ENCODE measurements around the gene ST6GALNAC3. TPM values are rescaled to one million over a fixed set of nuclear protein-coding genes. Genes with fewer than 3 reads are reported as not detected.

The ST6GALNAC3 gene
- total RNA-seq, 6 experiments from 2014 or later = 1.00 to 1.7 (median 1.2) TPM

DNA sequence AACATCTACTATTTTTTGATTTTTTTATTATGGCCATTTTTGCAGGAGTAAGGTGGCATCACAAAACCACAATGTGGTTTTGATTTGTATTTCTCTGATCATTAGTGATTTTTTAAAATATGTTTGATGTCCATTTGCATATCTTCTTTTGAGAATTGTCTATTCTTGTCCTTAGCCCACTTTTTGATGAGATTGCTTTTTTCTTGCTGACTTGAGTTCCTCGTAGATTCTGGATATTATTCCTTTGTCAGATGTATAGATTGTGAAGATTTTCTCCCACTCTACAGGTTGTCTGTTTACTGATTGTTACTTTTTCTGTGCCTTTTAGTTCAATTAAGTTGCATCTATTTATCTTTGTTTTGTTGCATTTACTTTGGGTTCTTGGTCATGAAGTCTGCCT is 375.7 kb downstream of the ST6GALNAC3 start:
- DNase-seq = no peak
- no peaks in the 10 kb centered on the region; the same call in 1 of the 2 replicates for H3K27me3 Mint-ChIP-seq (ENCODE audit: insufficient read depth)
- H3K27ac Mint-ChIP-seq = no peak overlapping the region
- TF ChIP-seq, protein P1, sequence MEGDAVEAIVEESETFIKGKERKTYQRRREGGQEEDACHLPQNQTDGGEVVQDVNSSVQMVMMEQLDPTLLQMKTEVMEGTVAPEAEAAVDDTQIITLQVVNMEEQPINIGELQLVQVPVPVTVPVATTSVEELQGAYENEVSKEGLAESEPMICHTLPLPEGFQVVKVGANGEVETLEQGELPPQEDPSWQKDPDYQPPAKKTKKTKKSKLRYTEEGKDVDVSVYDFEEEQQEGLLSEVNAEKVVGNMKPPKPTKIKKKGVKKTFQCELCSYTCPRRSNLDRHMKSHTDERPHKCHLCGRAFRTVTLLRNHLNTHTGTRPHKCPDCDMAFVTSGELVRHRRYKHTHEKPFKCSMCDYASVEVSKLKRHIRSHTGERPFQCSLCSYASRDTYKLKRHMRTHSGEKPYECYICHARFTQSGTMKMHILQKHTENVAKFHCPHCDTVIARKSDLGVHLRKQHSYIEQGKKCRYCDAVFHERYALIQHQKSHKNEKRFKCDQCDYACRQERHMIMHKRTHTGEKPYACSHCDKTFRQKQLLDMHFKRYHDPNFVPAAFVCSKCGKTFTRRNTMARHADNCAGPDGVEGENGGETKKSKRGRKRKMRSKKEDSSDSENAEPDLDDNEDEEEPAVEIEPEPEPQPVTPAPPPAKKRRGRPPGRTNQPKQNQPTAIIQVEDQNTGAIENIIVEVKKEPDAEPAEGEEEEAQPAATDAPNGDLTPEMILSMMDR (IDR thresholded peaks at IDR 0.05) = no peak
- no peaks in the 10 kb centered on the region for H3K4me1 Mint-ChIP-seq (ENCODE audit: low read depth)
- peaks cover 45% of the 10 kb centered on the region for H3K9me3 Mint-ChIP-seq
- H3K4me3 Mint-ChIP-seq = no peak overlapping the region
- H3K36me3 Mint-ChIP-seq (ENCODE audit: low read depth) = no peaks in the 10 kb centered on the region

DNA sequence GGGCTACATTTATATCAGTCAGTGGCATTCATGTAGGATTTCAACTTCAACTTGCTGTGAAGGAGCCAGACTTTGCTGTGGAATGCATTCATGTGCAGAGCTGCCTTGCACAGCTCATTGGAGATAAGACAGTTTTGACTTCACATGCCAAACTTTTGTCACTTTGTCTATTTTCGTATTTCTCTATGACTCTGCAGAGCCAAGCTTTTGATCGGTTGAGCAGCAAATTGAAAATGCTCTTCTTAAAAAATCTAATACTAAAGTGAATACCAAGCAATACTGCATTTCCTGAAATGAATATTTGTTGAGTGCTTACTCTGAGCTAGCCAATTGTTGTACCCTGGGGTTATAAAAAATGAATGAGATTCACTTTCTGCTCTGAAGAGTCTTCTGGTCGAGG is 388.7 kb downstream of the ST6GALNAC3 start:
- no peaks in the 10 kb centered on the region for H3K4me1 Mint-ChIP-seq (ENCODE audit: low read depth)
- H3K36me3 Mint-ChIP-seq (ENCODE audit: low read depth) = no peaks in the 10 kb centered on the region

DNA sequence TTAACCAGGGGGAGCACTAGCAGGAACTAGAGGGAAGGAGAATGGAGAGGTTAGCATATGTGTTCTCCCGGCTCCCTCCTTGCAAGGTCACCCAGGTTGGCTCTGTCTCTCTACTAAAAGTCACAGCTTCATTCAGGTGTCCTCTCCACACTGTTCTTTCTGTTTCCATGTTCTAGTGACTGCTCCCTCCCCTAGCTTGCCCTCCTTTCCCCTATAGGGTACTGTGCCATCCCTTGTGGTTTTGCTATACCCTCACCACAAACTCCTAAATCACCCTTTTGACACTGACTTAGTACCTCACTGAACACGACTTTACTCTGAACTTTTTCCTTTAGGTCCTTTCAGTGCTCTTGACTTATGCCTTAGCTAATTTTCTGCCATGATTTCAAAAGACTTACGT is 389.3 kb downstream of the ST6GALNAC3 start:
- Mint-ChIP-seq H3K4me1 (ENCODE audit: low read depth) (no peaks in the 10 kb centered on the region), H3K4me3 (no peak overlapping the region), H3K36me3 (ENCODE audit: low read depth) (no peaks in the 10 kb centered on the region), H3K27ac (no peak overlapping the region), H3K9me3 (peaks cover 14% of the 10 kb centered on the region), H3K27me3 (ENCODE audit: insufficient read depth) (no peaks in the 10 kb centered on the region)
- no peak for DNase-seq
- TF ChIP-seq, protein P1 (IDR thresholded peaks at IDR 0.05) = no peak

More for the DNA sequence above, 388.7 kb downstream of the ST6GALNAC3 start:
- Mint-ChIP-seq H3K4me3 (no peak overlapping the region), H3K27ac (no peak overlapping the region), H3K9me3 (peaks cover 14% of the 10 kb centered on the region), H3K27me3 (ENCODE audit: insufficient read depth) (no peaks in the 10 kb centered on the region)
- DNase-seq = no peak
- TF ChIP-seq, protein P1 (IDR thresholded peaks at IDR 0.05) = no peak

DNA sequence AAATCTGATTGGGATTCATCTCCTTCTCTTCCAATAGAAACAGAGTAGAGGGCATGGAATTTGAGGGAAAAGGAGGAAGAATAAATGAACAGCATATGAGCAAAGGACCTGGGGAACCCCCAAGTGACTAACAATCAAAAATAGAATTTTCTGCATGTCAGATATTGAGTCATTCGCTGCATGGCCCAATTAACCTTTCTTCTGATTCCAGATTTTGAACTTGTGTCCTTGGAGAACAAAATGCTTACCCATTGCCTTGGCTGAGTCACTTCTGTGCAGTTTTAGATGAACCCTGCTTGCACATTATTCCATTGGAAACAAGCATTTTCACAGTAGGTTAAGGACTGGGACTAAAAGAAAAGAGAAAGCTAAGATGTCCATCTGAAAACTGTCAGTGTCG is 390.5 kb downstream of the ST6GALNAC3 start:
- Mint-ChIP-seq H3K27ac (no peak overlapping the region), H3K4me3 (no peak overlapping the region), H3K36me3 (ENCODE audit: low read depth) (no peaks in the 10 kb centered on the region), H3K4me1 (ENCODE audit: low read depth) (no peaks in the 10 kb centered on the region), H3K27me3 (ENCODE audit: insufficient read depth) (no peaks in the 10 kb centered on the region), H3K9me3 (peaks cover 15% of the 10 kb centered on the region)
- TF ChIP-seq, protein P1 (IDR thresholded peaks at IDR 0.05) = no peak
- peak; percentile 5 for DNase-seq

DNA sequence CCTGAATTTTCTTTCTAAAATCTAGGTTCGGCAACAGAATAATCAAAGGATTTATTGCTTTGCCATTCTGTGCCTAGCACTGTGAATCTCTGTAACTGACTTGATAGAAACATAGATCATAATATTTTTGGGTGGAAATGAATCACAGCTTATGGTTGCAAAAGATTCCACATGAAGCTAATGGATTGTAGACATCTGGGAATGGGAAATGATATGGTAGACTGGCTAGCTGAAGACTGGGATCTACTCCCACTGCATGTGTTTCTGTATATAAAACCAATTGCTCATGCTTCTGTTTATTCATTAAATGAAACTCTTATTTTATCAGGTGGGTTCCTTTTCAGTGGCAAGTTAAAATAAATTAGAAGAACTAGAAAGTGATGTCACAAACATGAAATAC is 395.6 kb downstream of the ST6GALNAC3 start:
- Mint-ChIP-seq H3K36me3 (ENCODE audit: low read depth) (no peaks in the 10 kb centered on the region), H3K27me3 (ENCODE audit: insufficient read depth) (no peaks in the 10 kb centered on the region), H3K27ac (no peak overlapping the region), H3K4me3 (no peak overlapping the region), H3K9me3 (peaks cover 18% of the 10 kb centered on the region), H3K4me1 (ENCODE audit: low read depth) (no peaks in the 10 kb centered on the region)
- TF ChIP-seq, protein P1 (IDR thresholded peaks at IDR 0.05) = no peak
- no peak for DNase-seq

DNA sequence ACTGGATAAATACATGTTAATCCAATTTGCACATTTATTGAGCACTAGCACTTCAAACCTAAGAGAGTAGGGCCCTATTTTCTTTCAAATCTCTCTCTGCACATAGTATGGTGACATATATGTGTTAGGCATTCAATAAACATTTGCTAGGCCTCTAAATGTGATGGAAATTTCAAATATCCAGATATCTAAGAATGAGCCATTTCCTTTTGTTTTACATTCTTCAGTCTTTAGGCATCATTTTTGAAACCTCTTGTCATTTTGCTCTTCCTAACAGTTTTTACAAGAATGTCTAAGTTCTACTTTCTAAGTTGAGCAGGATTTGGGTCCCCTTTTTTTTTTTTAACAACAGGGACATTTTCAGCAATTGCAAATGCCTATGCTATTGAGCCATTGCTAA is 397.0 kb downstream of the ST6GALNAC3 start:
- no peaks in the 10 kb centered on the region for H3K36me3 Mint-ChIP-seq (ENCODE audit: low read depth)
- no peak overlapping the region for H3K4me3 Mint-ChIP-seq
- TF ChIP-seq, protein P1 (IDR thresholded peaks at IDR 0.05) = no peak
- H3K4me1 Mint-ChIP-seq (ENCODE audit: low read depth) = no peaks in the 10 kb centered on the region
- H3K27me3 Mint-ChIP-seq (ENCODE audit: insufficient read depth) = no peaks in the 10 kb centered on the region
- DNase-seq = no peak
- no peak overlapping the region for H3K27ac Mint-ChIP-seq
- H3K9me3 Mint-ChIP-seq = peaks cover 22% of the 10 kb centered on the region

Data from HFFc6 (cell line).